Measurements from ENCODE around the gene TLE4.

GRCh38 chr9:79667120-79667519 is 95.4 kb downstream of the TLE4 start:
- TF ChIP-seq CTCF (IDR thresholded peaks at IDR 0.05) (no peak), POLR2A (IDR thresholded peaks at IDR 0.05) (no peak)
